GM12874 (cell line): Measurements from ENCODE around the gene CTDNEP1.

Source experiments
- TF ChIP-seq, protein P1 (sequence below): IDR thresholded peaks from 2 replicates; pipeline ENCODE4 v1.5.1; 2011; ENCODE audit warnings: low read depth, mild to moderate bottlenecking, control low read depth, low read length, moderate library complexity; ENCODE audit not compliant: insufficient read depth

Gene CTDNEP1

DNA sequence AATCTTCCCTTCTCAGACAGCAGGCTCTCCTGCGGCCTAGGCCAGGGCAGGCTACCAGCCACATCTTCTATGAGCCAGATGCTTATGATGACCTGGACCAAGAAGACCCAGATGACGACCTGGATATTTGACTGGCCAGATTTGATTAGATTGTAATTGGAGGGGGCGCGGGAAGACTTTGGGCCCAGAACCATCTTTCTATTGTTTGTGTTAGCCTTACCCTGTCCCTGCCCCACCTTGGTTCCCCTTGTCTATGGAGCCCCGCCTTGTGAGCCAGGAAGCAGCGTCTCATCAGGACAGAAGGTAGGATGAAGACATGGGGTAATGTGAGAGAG lies 8.0 kb upstream of the CTDNEP1 start:
- TF ChIP-seq, protein P1, sequence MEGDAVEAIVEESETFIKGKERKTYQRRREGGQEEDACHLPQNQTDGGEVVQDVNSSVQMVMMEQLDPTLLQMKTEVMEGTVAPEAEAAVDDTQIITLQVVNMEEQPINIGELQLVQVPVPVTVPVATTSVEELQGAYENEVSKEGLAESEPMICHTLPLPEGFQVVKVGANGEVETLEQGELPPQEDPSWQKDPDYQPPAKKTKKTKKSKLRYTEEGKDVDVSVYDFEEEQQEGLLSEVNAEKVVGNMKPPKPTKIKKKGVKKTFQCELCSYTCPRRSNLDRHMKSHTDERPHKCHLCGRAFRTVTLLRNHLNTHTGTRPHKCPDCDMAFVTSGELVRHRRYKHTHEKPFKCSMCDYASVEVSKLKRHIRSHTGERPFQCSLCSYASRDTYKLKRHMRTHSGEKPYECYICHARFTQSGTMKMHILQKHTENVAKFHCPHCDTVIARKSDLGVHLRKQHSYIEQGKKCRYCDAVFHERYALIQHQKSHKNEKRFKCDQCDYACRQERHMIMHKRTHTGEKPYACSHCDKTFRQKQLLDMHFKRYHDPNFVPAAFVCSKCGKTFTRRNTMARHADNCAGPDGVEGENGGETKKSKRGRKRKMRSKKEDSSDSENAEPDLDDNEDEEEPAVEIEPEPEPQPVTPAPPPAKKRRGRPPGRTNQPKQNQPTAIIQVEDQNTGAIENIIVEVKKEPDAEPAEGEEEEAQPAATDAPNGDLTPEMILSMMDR = no peak

DNA sequence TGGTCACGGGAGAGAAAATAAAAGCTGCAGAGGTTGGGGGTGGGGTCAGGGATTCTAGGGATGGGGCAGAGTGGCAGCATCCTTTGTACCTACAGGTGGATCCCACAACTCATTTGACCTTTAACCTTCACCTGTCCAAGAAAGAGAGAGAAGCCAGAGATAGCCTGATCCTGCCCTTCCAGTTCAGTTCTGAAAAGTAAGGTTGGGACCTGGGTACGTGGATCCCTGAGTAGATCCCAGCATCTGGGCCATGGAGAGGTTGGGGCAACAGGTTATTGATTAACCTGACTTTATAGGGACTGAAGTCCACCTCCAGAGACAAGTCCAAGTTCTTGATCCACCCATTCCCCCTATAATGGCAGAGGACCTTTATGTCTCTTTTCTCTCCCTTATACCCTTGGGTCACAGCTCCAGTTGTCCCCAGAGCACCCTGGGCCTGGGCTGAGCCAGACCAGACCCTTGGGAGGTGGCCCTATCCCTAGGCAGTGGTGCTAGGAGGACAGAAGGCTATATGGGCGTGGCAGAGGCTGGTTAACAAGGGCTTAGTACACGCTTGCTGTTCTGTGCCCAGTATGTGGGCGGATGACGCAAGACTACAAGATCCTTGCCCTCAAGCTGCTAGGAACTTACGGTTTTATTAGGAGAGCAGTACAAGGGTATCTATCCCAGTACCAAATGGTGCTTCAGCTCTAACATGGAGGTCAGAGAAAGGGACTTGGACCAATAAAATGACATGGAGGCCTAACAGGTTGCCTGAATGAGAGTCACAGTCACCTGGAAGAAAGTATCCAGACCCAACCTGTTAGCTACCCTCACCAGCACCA lies 7.4 kb upstream of the CTDNEP1 start:
- TF ChIP-seq, protein P1 = no peak

DNA sequence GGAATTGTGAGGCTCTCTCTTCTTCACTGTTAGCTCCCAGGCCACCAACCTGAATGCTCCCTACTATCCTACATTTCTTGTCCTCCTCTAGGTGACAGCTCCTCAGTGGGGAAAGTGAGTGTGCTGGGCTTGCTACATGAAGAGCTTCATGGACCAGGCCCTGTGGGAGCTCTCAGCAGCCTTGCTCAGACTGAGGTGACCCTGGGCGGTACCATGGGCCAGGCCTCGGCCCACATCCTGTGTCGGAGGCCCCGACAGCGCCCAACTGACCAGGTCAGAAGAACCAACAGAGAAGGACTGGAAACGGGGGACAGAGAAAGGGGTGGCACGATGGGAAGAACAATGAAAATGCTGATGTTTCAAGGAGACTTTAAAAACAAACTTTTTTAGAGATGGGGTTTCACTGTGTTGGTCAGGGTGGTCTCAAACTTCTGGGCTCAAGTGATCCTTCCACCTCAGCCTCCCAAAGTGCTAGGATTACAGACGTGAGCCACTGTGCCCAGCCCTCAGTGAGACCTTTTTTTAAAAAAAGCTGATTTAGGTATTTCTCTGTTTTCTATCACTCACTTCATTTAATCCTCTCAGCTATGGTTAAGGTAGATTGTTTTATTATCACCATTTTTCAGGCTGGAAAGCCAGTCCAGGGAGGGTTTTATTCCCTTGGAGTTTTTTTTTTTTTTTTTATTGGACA lies 5.4 kb upstream of the CTDNEP1 start:
- TF ChIP-seq, protein P1 = no peak

DNA sequence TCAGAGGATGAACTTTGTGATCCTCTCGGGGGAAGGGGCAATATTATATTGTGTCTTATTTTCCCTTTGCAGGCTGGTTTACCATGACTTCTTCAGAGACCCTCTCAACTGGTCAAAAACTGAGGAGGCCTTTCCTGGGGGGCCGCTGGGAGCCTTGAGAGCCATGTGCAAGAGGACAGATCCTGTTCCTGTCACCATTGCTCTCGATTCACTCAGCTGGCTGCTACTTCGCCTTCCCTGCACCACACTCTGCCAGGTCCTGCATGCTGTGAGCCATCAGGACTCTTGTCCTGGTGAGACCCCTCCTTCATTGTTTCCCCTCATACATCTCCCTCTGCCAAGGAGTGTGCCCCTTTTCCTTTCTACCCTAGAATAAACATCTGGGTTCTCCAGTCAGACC lies 3.0 kb upstream of the CTDNEP1 start:
- TF ChIP-seq, protein P1 = no peak

DNA sequence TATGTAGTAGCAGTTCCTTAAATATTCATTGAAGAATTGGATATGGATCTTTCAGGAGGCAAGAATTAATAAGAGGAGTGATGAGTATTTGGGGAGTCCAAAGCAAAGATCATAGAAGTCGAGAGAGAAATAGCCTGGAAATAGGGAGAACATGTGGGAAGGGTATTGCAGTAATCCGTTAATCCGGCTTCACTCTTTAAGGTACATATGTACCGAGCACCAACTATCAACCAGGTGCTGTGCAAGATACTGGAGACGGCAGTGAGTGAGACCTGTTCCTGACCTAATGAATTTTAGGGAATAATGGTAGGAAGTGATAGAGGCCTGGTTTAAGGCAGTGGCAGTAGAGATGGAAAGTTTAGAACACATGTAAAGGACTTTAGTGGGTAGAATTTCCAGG lies 1.5 kb upstream of the CTDNEP1 start:
- TF ChIP-seq, protein P1 = no peak

DNA sequence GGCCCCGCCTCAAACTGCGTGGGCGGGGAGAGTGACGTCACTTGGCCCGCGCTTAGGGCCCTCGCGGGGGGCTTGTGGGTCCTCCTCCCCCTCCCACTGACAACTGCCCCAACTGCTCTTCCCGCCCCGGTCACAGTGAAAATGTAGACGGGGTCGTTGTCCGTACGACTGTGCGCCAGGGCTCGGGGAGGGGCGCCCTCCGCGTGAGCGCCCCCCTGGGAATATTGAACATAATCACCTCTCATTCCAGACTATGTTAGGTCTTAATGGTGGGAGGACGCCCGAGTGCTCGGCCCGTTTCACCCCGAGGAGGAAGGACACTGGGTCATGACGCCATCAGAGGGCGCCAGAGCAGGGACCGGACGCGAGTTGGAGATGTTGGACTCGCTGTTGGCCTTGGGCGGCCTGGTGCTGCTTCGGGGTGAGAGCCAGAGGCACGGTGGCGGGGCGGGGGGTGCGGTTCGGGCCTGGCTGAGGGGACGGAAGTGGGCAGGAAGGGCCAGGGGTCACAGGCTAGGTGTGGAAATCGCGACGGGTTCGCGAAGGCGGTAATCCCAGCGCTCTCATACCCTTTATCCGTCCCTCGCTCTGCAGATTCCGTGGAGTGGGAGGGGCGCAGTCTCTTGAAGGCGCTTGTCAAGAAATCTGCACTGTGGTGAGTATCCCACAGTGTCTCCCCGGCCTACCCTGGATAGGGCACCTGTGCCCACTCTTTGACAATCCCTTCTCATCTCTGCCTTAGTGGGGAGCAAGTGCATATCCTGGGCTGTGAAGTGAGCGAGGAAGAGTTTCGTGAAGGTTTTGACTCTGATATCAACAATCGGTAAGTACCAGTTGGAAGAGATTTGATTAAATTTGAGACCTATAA lies 876 bp upstream of the CTDNEP1 start, which contains the start of gene ELP5:
Gene ELP5 (plus strand): TSS at position 40 of the 868 bp plus-strand sequence. CDS start 336 bp downstream, at position 376.
- TF ChIP-seq, protein P1 = no peak; the same call in 1 of the 2 replicates
